HG03175 (cell line): ENCODE data around the gene ACTN3.
"Not testable (repeated sequence)": the region's sequence is repeated elsewhere in the genome, so short reads cannot be mapped to it uniquely, and the experiment has no call there.

Experiments used
- ATAC-seq: cut with Tn5 transposase; IDR thresholded peaks from one replicate; pipeline ENCODE4 v1.9.1; 2021; ENCODE audit warnings: mild to moderate bottlenecking, moderate library complexity; ENCODE audit not compliant: unreplicated experiment

ACTN3 gene

DNA sequence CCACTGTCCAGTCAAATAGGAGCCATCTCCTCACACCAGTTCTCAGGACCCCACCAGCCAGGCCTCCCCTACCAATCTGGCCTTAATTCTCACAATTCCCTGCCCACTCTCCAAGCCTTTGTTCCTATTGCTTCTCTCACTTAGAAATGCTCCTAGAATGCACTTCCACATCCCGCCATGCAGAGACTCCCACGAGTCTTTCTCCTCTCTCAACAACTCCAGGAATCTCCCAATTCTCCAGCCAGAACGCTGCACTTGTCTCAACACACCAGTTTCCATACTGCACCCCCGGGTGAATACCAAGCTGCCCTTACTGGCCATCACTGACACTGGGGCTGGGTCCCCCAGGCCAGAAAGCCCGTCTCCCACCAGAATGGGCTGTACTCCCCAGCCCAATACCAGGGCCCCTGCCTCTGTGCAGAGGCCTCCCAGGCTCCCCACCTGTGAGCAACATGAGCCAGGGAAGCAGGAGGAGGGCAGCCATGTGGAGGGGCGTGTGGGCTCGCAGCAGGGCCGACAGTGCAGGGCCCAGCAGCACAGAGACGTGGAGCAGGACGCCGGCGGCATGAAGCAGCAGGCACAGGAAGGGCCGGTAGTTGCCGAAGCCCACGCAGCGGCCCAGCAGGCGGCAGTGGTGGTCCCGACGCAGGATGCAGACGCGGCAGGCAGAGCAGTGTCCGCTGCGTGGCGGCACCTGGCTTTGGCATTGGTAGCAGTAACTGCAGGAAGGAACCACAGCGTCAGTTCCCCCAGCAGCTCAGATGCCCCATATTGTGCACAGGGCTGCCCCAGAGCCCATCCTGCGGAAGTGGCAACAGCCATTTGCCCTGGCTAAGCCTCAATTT is 3.2 kb upstream of the ACTN3 start:
- no peak for ATAC-seq

- not testable (repeated sequence) for ATAC-seq
These were observed 1.8 kb upstream of the ACTN3 start for GRCh38 chr11:66544952-66545351.

GRCh38 chr11:66545701-66546367 is 869 bp upstream of the ACTN3 start, which contains the start of gene ZDHHC24:
ZDHHC24 (minus strand) TSS chr11:66546048; CDS start chr11:66546003, 45 bp downstream.
- peak; percentile 77 for ATAC-seq

- no peak for ATAC-seq
These were observed 411 bp downstream of the ACTN3 start for GRCh38 chr11:66546966-66547661.

DNA sequence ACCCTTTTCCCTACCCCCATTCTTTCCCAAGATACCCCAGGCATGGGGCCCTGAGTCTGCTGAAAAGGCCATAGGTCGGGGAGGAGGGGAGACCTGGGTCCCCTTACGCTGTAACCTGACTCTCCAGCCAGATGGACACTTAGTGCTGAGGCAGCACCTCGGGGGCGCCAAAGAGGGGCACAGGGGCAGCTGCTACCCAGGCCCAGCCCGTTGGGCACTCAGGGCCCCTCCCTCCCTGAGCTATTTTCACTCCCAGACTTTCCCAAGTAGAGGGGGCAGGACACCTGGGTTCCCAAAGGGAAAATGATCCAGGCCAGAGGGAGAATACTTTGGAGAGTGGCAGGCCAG is 933 bp downstream of the ACTN3 start:
- no peak for ATAC-seq

- ATAC-seq: no peak
These were observed 1.3 kb downstream of the ACTN3 start for GRCh38 chr11:66548041-66548440.

GRCh38 chr11:66548774-66549630 is 2.3 kb downstream of the ACTN3 start:
- no peak for ATAC-seq

DNA sequence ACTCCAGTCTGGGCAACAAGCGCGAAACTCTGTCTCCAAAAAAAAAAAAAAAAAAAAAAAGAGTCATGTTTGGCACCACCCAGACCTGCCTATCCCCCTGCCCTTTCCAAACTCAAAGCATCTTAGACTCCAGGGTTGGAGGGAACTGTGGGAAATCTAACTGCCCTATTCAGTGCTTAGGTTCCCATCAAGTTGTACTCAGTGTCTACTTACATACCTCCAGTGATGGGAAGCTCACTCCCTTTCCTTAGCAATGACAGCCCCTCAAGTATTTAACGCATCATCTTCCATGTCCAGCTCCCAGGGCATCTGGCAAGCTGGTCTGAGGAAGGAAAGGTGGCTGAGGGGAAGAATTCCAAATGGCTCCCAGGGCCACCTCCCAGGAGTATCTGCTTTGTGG is 3.0 kb downstream of the ACTN3 start:
- ATAC-seq: no peak

DNA sequence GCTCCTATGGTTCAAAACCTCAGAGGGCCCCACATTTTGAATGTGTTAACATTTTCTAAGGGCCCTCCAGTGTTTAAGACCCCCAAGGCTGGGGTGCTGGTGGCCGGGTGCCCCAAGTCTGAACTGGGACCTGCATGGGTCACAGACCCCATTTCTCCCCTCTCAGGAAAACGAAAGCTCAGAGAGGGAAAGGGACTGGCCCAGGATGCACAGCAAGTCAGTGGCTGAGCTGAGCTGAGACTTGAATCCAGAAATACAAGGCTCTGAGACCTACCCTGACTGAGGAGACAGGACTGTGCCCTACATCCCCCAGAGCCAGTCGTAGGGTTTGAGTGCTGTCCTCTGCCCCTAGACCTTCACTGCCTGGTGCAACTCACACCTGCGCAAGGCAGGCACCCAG is 4.2 kb downstream of the ACTN3 start:
- no peak for ATAC-seq

DNA sequence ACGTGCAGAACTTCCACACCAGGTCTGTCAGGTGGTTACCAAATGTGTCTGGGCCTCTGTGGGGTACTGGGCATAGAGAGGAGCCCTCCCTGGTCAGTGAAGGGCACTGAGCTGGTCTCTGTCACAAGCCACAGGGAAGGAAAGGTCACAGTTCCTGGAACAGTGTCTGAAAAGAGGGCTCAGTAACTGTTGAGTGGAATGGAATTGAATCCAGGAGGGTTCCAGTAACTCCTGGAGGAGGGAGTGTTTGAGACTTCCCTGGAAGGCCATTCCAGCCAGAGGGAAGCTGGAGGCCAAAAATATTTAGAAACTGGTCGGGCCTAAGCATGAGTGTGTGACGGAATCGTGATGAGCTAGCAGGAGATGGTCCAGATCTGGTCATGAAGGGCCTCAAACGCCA is 7.9 kb downstream of the ACTN3 start:
- ATAC-seq: no peak

DNA sequence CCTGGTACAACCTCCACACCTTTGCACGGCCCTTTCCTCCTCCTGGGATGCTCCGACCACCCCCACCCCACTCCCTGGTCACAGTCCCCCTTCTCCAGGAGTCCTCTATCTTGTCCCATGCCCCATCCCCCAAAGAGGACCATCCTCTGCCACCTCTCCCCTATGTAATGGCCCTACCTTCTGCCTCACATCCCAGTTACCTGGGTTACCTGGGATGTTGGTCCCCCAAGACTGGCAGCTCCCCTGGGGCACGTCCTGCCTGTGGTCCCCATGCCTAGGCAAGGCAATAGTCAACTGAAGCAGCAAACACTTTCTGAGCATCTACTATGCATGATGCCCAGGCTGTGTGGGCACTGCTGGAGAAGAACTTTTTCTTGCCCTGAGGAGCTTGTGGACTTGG is 8.7 kb downstream of the ACTN3 start:
- no peak for ATAC-seq

DNA sequence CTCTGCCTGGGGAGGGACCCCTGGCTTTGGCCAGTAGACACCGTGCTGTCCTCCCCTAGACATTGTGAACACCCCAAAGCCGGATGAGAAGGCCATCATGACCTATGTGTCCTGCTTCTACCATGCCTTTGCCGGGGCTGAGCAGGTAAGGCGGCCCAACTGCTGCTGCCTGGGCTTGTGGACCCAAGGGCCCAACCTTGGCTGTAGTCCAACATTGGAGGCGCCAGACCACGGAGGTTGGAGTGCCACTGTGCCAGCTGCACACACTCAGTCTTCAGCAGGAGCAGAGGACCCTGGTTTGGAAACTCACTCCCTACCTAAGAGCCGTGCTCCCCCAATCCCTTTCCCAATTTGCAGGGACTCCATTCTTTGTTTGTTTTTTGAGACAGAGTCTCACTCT is 9.4 kb downstream of the ACTN3 start:
- no peak for ATAC-seq

GRCh38 chr11:66557733-66558326 is 11.1 kb downstream of the ACTN3 start:
- ATAC-seq: no peak

GRCh38 chr11:66559142-66559865 is 12.6 kb downstream of the ACTN3 start:
- ATAC-seq: no peak

GRCh38 chr11:66559866-66560676 is 13.4 kb downstream of the ACTN3 start:
- ATAC-seq: no peak

- ATAC-seq: no peak
These were observed 14.7 kb downstream of the ACTN3 start for GRCh38 chr11:66561178-66561974.

DNA sequence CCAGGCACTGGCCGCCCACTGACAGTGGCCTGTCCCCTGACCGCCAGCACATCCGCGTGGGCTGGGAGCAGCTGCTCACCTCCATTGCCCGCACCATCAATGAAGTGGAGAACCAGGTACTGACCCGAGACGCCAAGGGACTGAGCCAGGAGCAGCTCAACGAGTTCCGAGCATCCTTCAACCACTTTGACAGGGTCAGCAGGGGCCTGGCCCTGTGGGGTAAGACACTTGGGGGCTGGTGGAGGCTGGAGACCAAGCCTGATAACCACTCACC is 15.2 kb downstream of the ACTN3 start:
- no peak for ATAC-seq

DNA sequence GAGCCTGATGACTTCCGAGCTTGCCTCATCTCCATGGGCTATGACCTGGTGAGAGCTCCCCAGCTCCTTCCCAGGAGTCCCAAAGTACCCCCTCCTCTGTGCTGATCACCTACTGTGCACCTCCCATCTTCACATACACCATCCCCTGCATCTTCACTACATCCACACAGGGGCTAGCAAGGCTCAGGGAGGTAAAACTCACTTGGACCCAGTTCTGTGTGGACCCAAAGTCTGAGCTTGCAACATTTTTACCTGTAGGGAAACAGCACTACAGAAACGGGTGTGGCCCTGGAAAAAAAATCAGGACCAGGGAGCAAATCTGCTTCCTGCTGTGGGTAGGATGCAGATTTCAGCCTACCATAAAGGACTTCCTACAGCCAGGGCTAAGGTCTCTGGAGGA is 15.6 kb downstream of the ACTN3 start:
- no peak for ATAC-seq
